ENCODE measurements around the gene SCGB3A2. TPM values are rescaled to one million over a fixed set of nuclear protein-coding genes. Genes with fewer than 3 reads are reported as not detected.

SCGB3A2 gene
- total RNA-seq, 1 experiment from 2014 or later = 0.51 TPM

DNA sequence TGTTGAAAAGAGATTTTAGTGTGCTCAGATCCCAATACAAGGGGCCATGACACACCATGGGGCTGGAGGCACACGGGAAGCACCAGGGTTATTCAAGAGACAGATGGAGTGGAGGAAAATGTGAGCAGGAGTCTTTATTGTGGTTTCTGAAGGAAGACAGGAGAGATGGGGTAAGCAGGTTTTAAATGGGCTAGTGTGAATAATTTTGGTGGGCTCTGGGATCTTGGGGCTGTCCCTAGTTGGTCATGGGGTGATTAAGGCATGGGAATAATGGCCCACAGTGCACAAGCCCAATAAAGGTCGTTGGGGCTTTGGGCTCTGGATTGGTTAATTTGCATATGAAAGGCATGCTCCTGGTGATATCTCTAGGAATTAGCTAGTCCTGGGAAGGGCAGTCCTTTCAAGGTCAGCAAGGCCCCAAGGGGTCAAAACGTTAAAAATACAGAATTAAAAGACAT lies 3.6 kb upstream of the SCGB3A2 start:
- POLR2A ChIA-PET (ENCODE audit: unreplicated experiment) = no interaction called here
- BruUV-seq (replicated peaks) = no TSS peak
- Histone ChIP-seq H3K36me3 (ENCODE audit: low read depth, low read length) (0 out of 2 replicates have a peak, but pooled peaks cover 3% of the 10 kb centered on the region), H3K4me2 (ENCODE audit: low read length) (peak overlapping the region; percentile 21; the same call in 1 of the 2 replicates), H3K9ac (ENCODE audit: low read length) (peak overlapping the region; percentile 25; the same call in 1 of the 2 replicates), H2AFZ (ENCODE audit: low read length) (no peak overlapping the region), H4K20me1 (ENCODE audit: low read length) (no peaks in the 10 kb centered on the region), H3K27me3 (ENCODE audit: low read length) (no peaks in the 10 kb centered on the region), H3K4me3 (ENCODE audit: low read length) (peak overlapping the region; percentile 19; the same call in 1 of the 2 replicates), H3K9me2 (replicated peaks; ENCODE audit: low read length) (no peaks in the 10 kb centered on the region), H3K9me3 (ENCODE audit: low read length) (no peaks in the 10 kb centered on the region), H3K27ac (ENCODE audit: low read length) (peak overlapping the region; percentile 80), H3K4me1 (ENCODE audit: insufficient read depth, low read length) (peaks cover 16% of the 10 kb centered on the region), H3K79me2 (ENCODE audit: low read length) (no peaks in the 10 kb centered on the region), H3F3A (ENCODE audit: low read length, unreplicated experiment) (no peaks in the 10 kb centered on the region)
- intact Hi-C loops (cut with micrococcal nuclease) = no loop called here
- CTCF ChIA-PET = no interaction called here
- DNase-seq (no peak), ATAC-seq (no peak)
- TF ChIP-seq EZH2phosphoT487 (IDR thresholded peaks at IDR 0.05; ENCODE audit: borderline replicate concordance, low read length) (no peak), EZH2 (IDR thresholded peaks at IDR 0.05; ENCODE audit: low read length, unreplicated experiment) (no peak)
- TF ChIP-seq, protein P1, sequence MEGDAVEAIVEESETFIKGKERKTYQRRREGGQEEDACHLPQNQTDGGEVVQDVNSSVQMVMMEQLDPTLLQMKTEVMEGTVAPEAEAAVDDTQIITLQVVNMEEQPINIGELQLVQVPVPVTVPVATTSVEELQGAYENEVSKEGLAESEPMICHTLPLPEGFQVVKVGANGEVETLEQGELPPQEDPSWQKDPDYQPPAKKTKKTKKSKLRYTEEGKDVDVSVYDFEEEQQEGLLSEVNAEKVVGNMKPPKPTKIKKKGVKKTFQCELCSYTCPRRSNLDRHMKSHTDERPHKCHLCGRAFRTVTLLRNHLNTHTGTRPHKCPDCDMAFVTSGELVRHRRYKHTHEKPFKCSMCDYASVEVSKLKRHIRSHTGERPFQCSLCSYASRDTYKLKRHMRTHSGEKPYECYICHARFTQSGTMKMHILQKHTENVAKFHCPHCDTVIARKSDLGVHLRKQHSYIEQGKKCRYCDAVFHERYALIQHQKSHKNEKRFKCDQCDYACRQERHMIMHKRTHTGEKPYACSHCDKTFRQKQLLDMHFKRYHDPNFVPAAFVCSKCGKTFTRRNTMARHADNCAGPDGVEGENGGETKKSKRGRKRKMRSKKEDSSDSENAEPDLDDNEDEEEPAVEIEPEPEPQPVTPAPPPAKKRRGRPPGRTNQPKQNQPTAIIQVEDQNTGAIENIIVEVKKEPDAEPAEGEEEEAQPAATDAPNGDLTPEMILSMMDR (conservative IDR thresholded peaks at IDR 0.05; ENCODE audit: low read depth, low read length) = no peak

DNA sequence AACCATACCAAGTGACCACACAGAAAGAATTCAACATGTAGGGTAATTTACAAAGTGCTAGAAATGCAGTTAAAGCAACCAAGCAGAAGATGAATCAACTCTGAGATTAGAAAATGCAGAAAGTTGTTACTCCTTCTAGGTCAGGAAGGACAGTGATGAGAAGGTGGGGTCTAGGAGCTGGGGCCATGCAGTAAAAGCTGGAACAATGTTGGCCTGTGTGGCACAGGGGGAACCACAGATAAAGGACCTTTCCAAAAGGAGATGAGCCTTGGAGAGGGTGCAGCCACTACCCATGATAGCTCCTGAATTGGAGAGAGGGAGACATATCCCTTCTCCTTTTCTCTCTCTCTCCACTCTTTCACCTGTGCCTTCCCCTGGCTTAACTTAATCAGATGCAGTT lies 2.4 kb upstream of the SCGB3A2 start:
- Histone ChIP-seq H3K9me2 (replicated peaks; ENCODE audit: low read length) (no peaks in the 10 kb centered on the region), H3F3A (ENCODE audit: low read length, unreplicated experiment) (no peaks in the 10 kb centered on the region), H3K9ac (ENCODE audit: low read length) (no peak overlapping the region), H3K36me3 (ENCODE audit: low read depth, low read length) (peaks cover 10% of the 10 kb centered on the region; the same call in 1 of the 2 replicates), H3K4me1 (ENCODE audit: insufficient read depth, low read length) (peaks cover 16% of the 10 kb centered on the region), H3K9me3 (ENCODE audit: low read length) (no peaks in the 10 kb centered on the region), H3K27ac (ENCODE audit: low read length) (peak overlapping the region; percentile 18), H3K4me2 (ENCODE audit: low read length) (no peak overlapping the region), H3K4me3 (ENCODE audit: low read length) (no peak overlapping the region), H2AFZ (ENCODE audit: low read length) (no peak overlapping the region), H3K79me2 (ENCODE audit: low read length) (no peaks in the 10 kb centered on the region), H3K27me3 (ENCODE audit: low read length) (no peaks in the 10 kb centered on the region), H4K20me1 (ENCODE audit: low read length) (no peaks in the 10 kb centered on the region)
- intact Hi-C loops (cut with micrococcal nuclease) = no loop called here
- DNase-seq = no peak
- ChIA-PET POLR2A (ENCODE audit: unreplicated experiment) (no interaction called here), CTCF (interaction anchor here (0.6 kb wide), 1 partner anchor 186 kb away, joined by 3 read pairs; no protein-coding TSS in a partner anchor)
- TF ChIP-seq, protein P1 (conservative IDR thresholded peaks at IDR 0.05; ENCODE audit: low read depth, low read length) = no peak
- TF ChIP-seq EZH2phosphoT487 (IDR thresholded peaks at IDR 0.05; ENCODE audit: borderline replicate concordance, low read length) = no peak
- no peak for TF ChIP-seq EZH2 (IDR thresholded peaks at IDR 0.05; ENCODE audit: low read length, unreplicated experiment)
- BruUV-seq (replicated peaks) = no TSS peak
- ATAC-seq = no peak

DNA sequence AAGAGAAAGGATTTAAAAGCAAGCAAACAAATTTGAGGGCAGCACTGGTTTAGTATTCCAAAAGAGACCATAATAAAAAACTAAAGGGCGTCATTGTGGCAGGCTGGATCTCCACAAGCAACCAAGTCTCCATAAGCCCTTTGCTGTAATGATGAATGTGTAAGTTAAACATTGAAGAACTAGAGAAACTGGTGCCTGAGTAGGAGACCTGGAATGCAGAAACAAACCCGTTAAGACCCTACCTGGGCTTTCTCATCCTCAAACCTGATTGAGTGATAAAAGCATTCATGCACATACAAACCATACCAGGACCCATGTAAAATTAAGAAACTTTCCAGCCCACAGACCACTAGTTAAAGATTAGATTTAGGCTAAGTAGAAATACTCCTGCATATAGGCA lies 1.9 kb upstream of the SCGB3A2 start:
- DNase-seq = peak; percentile 64
- Histone ChIP-seq H3K27me3 (ENCODE audit: low read length) (no peaks in the 10 kb centered on the region), H3K9ac (ENCODE audit: low read length) (no peak overlapping the region), H4K20me1 (ENCODE audit: low read length) (no peaks in the 10 kb centered on the region), H3K9me3 (ENCODE audit: low read length) (no peaks in the 10 kb centered on the region), H3K27ac (ENCODE audit: low read length) (peak overlapping the region; percentile 18), H2AFZ (ENCODE audit: low read length) (no peak overlapping the region), H3K9me2 (replicated peaks; ENCODE audit: low read length) (no peaks in the 10 kb centered on the region), H3F3A (ENCODE audit: low read length, unreplicated experiment) (no peaks in the 10 kb centered on the region), H3K4me1 (ENCODE audit: insufficient read depth, low read length) (peaks cover 16% of the 10 kb centered on the region), H3K79me2 (ENCODE audit: low read length) (no peaks in the 10 kb centered on the region), H3K36me3 (ENCODE audit: low read depth, low read length) (peaks cover 11% of the 10 kb centered on the region; the same call in 1 of the 2 replicates), H3K4me2 (ENCODE audit: low read length) (no peak overlapping the region), H3K4me3 (ENCODE audit: low read length) (no peak overlapping the region)
- POLR2A ChIA-PET (ENCODE audit: unreplicated experiment) = no interaction called here
- TF ChIP-seq, protein P1 (conservative IDR thresholded peaks at IDR 0.05; ENCODE audit: low read depth, low read length) = no peak
- no peak for TF ChIP-seq EZH2phosphoT487 (IDR thresholded peaks at IDR 0.05; ENCODE audit: borderline replicate concordance, low read length)
- TF ChIP-seq EZH2 (IDR thresholded peaks at IDR 0.05; ENCODE audit: low read length, unreplicated experiment) = no peak
- intact Hi-C loops (cut with micrococcal nuclease) = no loop called here
- ATAC-seq = no peak
- CTCF ChIA-PET = no interaction called here
- no TSS peak for BruUV-seq (replicated peaks)

Data from PC-3 (cell line).